Esophagus (tissue), 2 donors: ENCODE measurements around the gene SLAMF8. TPM values are rescaled to one million over a fixed set of nuclear protein-coding genes. Genes with fewer than 3 reads are reported as not detected.

ENCODE experiments used
- polyA plus RNA-seq, 2 donors: library from polyadenylated mRNA; stranded (reverse); fragments of 200-250 nt; gene quantifications; one replicate each; pipeline ENCODE4 v1.2.3, GENCODE V29; 2013
- donor health status: healthy with polysubstance abuse.
- donor health status: Bipolar disorder and iron deficiency.

Gene SLAMF8
- polyA plus RNA-seq, 2 donors, result 0.33 to 0.81 TPM

Other genes starting within 250 kb of the SLAMF8 start
- gene APCS, start 239.0 kb upstream of the SLAMF8 start, polyA plus RNA-seq, result not detected
- not detected for gene CRP, start 112.3 kb upstream of the SLAMF8 start, polyA plus RNA-seq
- gene DUSP23, start 45.9 kb upstream of the SLAMF8 start, polyA plus RNA-seq, result 10 to 100 TPM; 70.6 to 92.5 TPM
- gene FCRL6, start 24.5 kb upstream of the SLAMF8 start, polyA plus RNA-seq, result under 1 TPM; 0.04 to 0.08 TPM
- 1 to 10 TPM; 4.2 to 4.4 TPM for gene VSIG8, start 35.8 kb downstream of the SLAMF8 start, polyA plus RNA-seq
- gene CFAP45, start 73.3 kb downstream of the SLAMF8 start, polyA plus RNA-seq, result under 1 TPM; 0.44 to 0.61 TPM
- gene TAGLN2, start 98.6 kb downstream of the SLAMF8 start, polyA plus RNA-seq, result 100 to 1,000 TPM; 309 to 366 TPM
- gene IGSF9, start 118.7 kb downstream of the SLAMF8 start, polyA plus RNA-seq, result 10 to 100 TPM in 1 of 2 donors, 1 to 10 TPM in 1; 7.4 to 16.1 TPM
- under 1 TPM; 0.05 to 0.14 TPM for gene SLAMF9, start 127.4 kb downstream of the SLAMF8 start, polyA plus RNA-seq
- 1 to 10 TPM; 2.1 TPM for gene PIGM, start 205.1 kb downstream of the SLAMF8 start, polyA plus RNA-seq
- not detected for gene KCNJ10, start 243.3 kb downstream of the SLAMF8 start, polyA plus RNA-seq